Activated CD4-positive, alpha-beta T cell treated with anti-CD3 and anti-CD28 coated beads, Interleukin-2, amount 50 U/mL, for 16 hours (primary cell): ENCODE measurements around the gene GRAP2.

Experiments used
- DNase-seq: peaks from one replicate; pipeline ENCODE4 v3.0.0-alpha.2; 2020

Gene GRAP2

GRCh38 chr22:40022536-40023240 is 121.8 kb downstream of the GRAP2 start:
- no peak for DNase-seq
